ES-I3 (cell line): ENCODE measurements around the gene INTS3.

Source experiments
- H3K36me3 ChIP-seq: 2 replicates; pipeline ENCODE4 v1.6.1; 2013; ENCODE audit warnings: mild to moderate bottlenecking, low read length, control low read depth, moderate library complexity; ENCODE audit not compliant: insufficient read depth
- H3K4me1 ChIP-seq: 2 replicates; pipeline ENCODE4 v1.6.1; 2013; ENCODE audit warnings: mild to moderate bottlenecking, control low read depth, low read length; ENCODE audit not compliant: insufficient read depth
- H3K9ac ChIP-seq: 2 replicates; pipeline ENCODE4 v1.6.1; 2013; ENCODE audit warnings: low read depth, mild to moderate bottlenecking, low read length, moderate library complexity
- H3K9me3 ChIP-seq: 2 replicates; pipeline ENCODE4 v1.6.1; 2013; ENCODE audit warnings: mild to moderate bottlenecking, low read length, moderate library complexity; ENCODE audit not compliant: control insufficient read depth, insufficient read depth

Gene INTS3

GRCh38 chr1:153733970-153734369 lies 6.1 kb downstream of the INTS3 start:
- Histone ChIP-seq H3K9me3 (no peaks in the 10 kb centered on the region), H3K36me3 (peaks cover 4% of the 10 kb centered on the region; the same call in 1 of the 2 replicates), H3K9ac (no peak overlapping the region)

DNA sequence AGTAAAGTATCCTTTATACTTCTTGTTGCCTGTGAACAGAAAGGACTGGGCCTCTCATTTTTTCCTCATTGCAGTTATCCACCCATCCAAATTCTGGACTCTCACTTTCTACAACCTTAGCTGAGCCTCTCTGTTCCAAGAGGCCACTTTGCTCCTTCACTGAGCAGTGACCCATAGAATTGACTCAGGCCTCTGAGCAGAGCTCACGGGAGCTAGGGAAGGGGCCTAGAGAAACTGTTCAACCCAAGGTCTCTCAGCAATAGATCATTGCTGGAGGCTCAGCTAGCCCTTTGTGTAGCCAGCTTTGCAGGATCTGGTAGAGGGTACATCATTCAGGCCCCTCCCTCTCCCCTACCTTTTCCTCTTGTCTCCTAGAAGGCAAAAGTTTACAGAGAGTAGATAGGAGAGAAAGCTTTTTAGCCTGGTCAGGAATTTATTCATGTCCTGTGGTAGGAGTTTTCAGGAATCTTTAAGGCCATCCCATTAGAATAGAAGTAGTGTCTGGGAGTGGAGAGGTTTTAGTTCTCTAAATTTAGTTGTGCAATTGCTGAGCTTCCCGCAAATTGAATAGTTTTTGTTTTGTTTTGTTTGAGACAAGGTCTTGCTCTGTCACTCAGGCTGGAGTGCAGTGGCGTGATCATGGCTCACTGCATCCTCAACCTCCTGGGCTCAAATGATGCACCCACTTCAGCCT lies 6.7 kb downstream of the INTS3 start:
- H3K36me3 ChIP-seq = peaks cover 4% of the 10 kb centered on the region; the same call in 1 of the 2 replicates
- peaks cover 17% of the 10 kb centered on the region; the same call in 1 of the 2 replicates for H3K4me1 ChIP-seq
- H3K9me3 ChIP-seq = no peaks in the 10 kb centered on the region
- no peak overlapping the region for H3K9ac ChIP-seq

More at GRCh38 chr1:153733970-153734369, 6.1 kb downstream of the INTS3 start:
- H3K4me1 ChIP-seq = peaks cover 17% of the 10 kb centered on the region; the same call in 1 of the 2 replicates

DNA sequence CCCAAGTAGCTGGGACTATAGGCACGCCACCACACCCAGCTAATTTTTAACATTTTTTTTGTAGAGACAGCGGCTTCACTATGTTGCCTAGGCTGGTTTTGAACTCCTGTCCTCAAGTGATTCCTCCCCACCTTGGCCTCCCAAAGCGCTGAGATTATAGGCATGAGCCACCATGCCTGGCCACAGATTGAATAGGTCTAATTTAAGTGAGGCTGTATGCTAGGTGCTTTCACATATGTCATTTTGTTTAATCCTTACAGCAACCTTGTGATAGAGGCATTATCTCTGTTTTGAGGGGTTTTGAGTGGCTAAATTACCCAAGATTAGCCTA lies 7.2 kb downstream of the INTS3 start:
- H3K4me1 ChIP-seq = peaks cover 15% of the 10 kb centered on the region; the same call in 1 of the 2 replicates
- no peak overlapping the region for H3K9ac ChIP-seq
- H3K36me3 ChIP-seq = peaks cover 4% of the 10 kb centered on the region; the same call in 1 of the 2 replicates
- no peaks in the 10 kb centered on the region for H3K9me3 ChIP-seq

- Histone ChIP-seq H3K36me3 (peaks cover 18% of the 10 kb centered on the region), H3K9me3 (no peaks in the 10 kb centered on the region), H3K9ac (no peak overlapping the region), H3K4me1 (peaks cover 22% of the 10 kb centered on the region)
Observed at GRCh38 chr1:153741986-153742385, 14.1 kb downstream of the INTS3 start.

- H3K36me3 ChIP-seq = peaks cover 18% of the 10 kb centered on the region
- H3K9me3 ChIP-seq = no peaks in the 10 kb centered on the region
- H3K9ac ChIP-seq = no peak overlapping the region
- peaks cover 26% of the 10 kb centered on the region for H3K4me1 ChIP-seq
Observed at GRCh38 chr1:153742411-153743142, 14.7 kb downstream of the INTS3 start.

DNA sequence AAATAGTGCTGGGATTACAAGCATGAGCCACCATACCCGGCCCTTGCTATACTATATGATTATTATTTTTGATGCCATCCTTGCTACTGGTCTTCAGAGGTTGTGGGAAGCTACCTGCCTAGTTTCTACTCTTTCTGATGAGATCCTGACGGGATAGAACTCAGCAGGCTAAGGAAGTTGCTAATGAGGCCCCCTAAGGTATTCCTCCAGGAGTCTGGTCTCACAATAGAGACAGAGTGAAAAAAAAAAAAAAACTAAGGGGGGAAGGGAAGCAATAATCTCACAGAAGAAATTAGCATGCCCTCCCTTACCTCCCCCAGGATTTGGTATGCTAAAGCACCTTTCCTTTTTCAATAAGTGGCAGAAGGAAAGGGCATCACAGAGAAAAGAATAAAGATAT lies 17.6 kb downstream of the INTS3 start:
- peaks cover 18% of the 10 kb centered on the region for H3K36me3 ChIP-seq
- peaks cover 30% of the 10 kb centered on the region for H3K4me1 ChIP-seq
- peak overlapping the region; percentile 19; the same call in 1 of the 2 replicates for H3K9ac ChIP-seq
- no peaks in the 10 kb centered on the region for H3K9me3 ChIP-seq

- peaks cover 30% of the 10 kb centered on the region for H3K4me1 ChIP-seq
- peaks cover 19% of the 10 kb centered on the region; the same call in 1 of the 2 replicates for H3K36me3 ChIP-seq
- H3K9me3 ChIP-seq = no peaks in the 10 kb centered on the region
- peak overlapping the region; percentile 19; the same call in 1 of the 2 replicates for H3K9ac ChIP-seq
Observed at GRCh38 chr1:153746174-153746573, 18.3 kb downstream of the INTS3 start.

DNA sequence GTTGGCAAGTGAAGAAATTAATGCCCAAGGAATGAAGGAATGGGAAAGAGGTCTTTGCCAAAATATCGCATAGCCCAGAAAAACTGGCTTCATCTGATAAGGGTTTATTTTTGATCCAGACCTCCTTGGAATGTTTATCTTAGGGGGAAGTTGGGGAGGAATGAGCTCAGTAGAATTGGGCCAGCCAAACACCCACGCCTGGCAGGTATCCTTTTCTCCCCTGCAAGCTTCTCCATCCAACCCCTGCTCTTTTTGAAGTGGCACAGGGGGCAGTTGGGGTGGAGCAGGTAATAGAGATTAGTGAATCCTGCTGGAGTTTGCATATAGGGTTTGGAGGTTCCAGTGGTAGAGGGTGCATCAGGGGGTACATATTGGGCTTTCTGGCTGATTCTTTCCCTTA lies 21.1 kb downstream of the INTS3 start:
- Histone ChIP-seq H3K9ac (no peak overlapping the region), H3K9me3 (no peaks in the 10 kb centered on the region), H3K36me3 (peaks cover 13% of the 10 kb centered on the region), H3K4me1 (peaks cover 29% of the 10 kb centered on the region)

- Histone ChIP-seq H3K9me3 (no peaks in the 10 kb centered on the region), H3K36me3 (peaks cover 13% of the 10 kb centered on the region), H3K4me1 (peaks cover 23% of the 10 kb centered on the region), H3K9ac (no peak overlapping the region)
Observed at GRCh38 chr1:153749408-153750005, 21.7 kb downstream of the INTS3 start.

DNA sequence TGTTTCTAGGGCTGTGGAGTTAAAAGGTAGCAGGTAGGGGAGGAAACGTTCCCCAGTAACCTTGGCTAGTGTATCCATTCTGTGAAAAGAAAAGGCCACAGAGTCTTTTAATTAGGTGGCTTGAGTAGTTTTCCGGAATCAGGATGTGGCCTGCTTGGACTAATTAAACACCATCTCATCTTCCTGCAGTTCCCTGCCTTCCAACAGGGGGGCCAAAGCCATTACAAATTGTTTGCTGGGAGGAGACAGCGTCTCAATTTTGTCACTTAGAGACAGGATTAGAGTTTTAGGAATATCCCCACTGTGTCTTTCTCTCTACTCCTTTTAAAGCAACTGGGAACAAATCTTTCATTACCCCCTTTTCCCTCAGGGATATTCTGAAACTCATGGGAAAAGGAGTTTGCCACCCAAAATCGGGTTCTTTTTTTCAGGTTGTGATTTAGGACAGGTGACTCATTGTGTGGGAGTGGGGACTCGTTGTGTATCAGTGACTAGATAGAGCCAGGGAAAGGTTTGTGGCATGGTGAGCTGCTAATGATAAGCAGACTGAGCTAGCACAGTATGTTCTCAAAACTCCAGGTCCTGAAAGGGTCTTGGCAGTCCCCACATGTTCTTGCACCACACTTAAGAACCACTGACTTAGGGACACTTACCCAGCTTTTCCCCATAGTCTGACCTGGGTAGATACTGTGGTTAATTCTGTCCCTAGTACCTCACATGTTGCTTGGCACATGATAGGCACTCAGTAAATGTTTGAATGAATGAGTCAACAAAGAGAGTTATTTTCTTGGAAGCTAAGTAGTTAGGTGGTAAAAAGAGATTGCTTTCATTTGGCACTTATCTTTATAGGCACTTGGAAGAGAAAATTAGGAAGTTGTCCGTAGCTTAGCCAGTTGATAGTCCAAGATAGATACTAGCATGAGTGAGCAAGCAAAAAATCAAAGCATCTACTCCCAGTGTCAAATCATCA lies 22.5 kb downstream of the INTS3 start:
- Histone ChIP-seq H3K9me3 (no peaks in the 10 kb centered on the region), H3K36me3 (peaks cover 13% of the 10 kb centered on the region), H3K9ac (no peak overlapping the region), H3K4me1 (peaks cover 20% of the 10 kb centered on the region)

DNA sequence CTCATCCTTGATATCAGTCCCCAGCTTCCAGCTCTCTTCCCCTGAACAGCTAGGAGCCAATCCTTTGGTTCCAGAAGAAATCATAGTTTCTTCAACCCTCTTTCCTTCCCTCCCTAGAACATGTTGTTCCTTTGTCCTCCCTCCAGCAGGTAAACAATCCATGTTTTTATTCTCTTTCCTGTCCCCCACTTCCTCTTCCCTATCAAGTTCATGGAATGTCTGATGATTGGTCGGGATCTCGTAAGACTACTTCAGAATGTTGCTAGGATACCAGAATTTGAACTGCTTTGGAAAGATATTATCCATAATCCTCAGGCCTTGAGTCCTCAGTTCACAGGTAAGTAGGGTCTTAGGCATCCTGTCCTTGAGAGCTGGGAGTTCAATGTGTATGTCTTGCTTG lies 24.2 kb downstream of the INTS3 start:
- H3K4me1 ChIP-seq = peaks cover 7% of the 10 kb centered on the region; the same call in 1 of the 2 replicates
- H3K36me3 ChIP-seq = peaks cover 13% of the 10 kb centered on the region
- no peak overlapping the region for H3K9ac ChIP-seq
- no peaks in the 10 kb centered on the region for H3K9me3 ChIP-seq

DNA sequence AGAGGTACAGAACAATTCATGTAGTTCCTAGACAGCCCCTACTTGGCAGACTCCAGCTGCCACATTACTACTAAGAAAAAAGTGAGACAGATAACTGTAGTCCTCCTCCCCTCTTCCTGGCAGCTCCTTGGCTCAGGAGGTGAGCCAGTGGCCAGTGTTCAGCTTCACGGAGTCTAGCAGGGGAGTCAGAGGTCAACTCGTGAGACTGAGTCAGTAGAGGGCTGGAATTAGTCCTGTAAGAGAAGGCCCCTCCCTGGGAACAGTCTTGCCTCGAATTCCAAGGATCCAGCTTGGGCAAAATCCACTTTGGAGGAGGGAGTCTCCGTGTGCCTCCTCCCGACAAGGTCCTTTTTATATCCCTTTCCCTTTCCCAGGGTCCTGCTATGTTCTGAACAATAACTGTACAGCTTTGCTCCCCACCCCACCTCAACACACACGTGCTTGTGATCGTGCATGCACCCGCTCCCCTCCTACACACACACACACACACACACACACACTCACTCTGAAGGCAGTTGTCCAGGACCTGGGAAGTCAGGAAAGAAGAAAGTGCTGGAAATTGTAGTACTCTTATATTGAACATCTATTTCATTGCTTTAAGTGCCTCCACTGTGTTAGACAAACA lies 24.8 kb downstream of the INTS3 start:
- H3K9ac ChIP-seq = no peak overlapping the region
- H3K36me3 ChIP-seq = peaks cover 18% of the 10 kb centered on the region
- peaks cover 4% of the 10 kb centered on the region; the same call in 1 of the 2 replicates for H3K4me1 ChIP-seq
- no peaks in the 10 kb centered on the region for H3K9me3 ChIP-seq

DNA sequence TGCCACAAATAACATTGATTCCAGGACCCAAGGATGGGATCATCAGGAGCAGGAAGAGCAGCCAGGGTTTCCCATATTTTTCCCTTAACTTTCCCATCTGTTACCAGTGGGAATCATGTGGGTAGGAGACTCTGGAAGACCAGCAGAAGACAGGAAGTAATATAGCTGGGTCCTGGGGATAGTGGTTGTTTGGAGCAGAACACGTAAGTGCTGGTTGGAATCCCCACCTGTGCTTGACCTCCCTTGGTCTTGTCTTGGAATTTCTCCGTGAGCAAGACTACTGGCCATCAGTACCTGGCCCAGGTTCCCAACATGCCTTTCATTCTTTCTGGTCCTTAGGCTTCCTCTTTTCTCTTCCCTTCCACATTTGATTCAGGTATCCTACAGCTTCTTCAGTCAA lies 26.4 kb downstream of the INTS3 start:
- Histone ChIP-seq H3K36me3 (peaks cover 20% of the 10 kb centered on the region), H3K9ac (no peak overlapping the region), H3K9me3 (no peaks in the 10 kb centered on the region), H3K4me1 (peaks cover 4% of the 10 kb centered on the region; the same call in 1 of the 2 replicates)
